HEK293 (cell line): ENCODE data around the gene BMP4.
A peak's percentile ranks its signal among the peaks of the same experiment; 100 is the strongest.

ENCODE experiments used
- CTCF ChIA-PET: fragments of 350-600 bp; formaldehyde crosslinking; extraction: SDS; loops from one replicate; lab custom pipeline; 2021; ENCODE audit warnings: antibody characterized with exemption; lab: Yijun Ruan, JAX
- POLR2A ChIA-PET: fragments of 300-600 bp; formaldehyde crosslinking; extraction: SDS; loops from one replicate; lab custom pipeline; 2020; ENCODE audit warnings: antibody characterized with exemption, inconsistent platforms; lab: Yijun Ruan, JAX
- H3K27ac ChIP-seq: fragments of 200-500 bp; sonication (Bioruptor generic); 2 replicates; pipeline ENCODE4 v1.5.1; 2014; ENCODE audit warnings: low read depth, low read length, control low read depth, inconsistent platforms; ENCODE audit errors: extremely low read depth
- H3K36me3 ChIP-seq, 2 experiments: fragments of 200-500 bp in 1 of 2; sonication (Bioruptor generic) in 1 of 2; 1 replicate in 1 of 2; 2 replicates in 1 of 2; pipeline ENCODE4 v1.5.1; 2014 to 2017; ENCODE audit warnings: inconsistent platforms in 2 of 2, low read length in 2 of 2; ENCODE audit not compliant: control insufficient read depth in 2 of 2, insufficient read depth in 1 of 2
- H3K4me1 ChIP-seq: fragments of 200-500 bp; sonication (Bioruptor generic); 2 replicates; pipeline ENCODE4 v1.5.1; 2014; ENCODE audit warnings: mild to moderate bottlenecking, low read length, inconsistent platforms; ENCODE audit not compliant: control insufficient read depth, insufficient read depth
- H3K4me3 ChIP-seq: 2 replicates; pipeline ENCODE4 v1.5.1; 2011; ENCODE audit warnings: low read depth, mild to moderate bottlenecking, control low read depth, low read length, moderate library complexity
- H3K9me3 ChIP-seq: fragments of 200-500 bp; sonication (Bioruptor generic); 2 replicates; pipeline ENCODE4 v1.5.1; 2014; ENCODE audit warnings: low read depth, low read length, inconsistent platforms; ENCODE audit not compliant: control insufficient read depth, insufficient read depth
- ATF2 ChIP-seq: fragments of 450-650 bp; formaldehyde crosslinking; IDR thresholded peaks from 2 replicates; pipeline ENCODE4 v1.5.1; 2016; ENCODE audit warnings: missing biosample characterization, missing genetic modification characterization, low read depth
- KLF17 ChIP-seq: fragments of 450-650 bp; formaldehyde crosslinking; IDR thresholded peaks from 2 replicates; pipeline ENCODE4 v1.5.1; 2016; ENCODE audit warnings: missing biosample characterization, missing genetic modification characterization
- PRDM10 ChIP-seq: fragments of 450-650 bp; formaldehyde crosslinking; IDR thresholded peaks from 2 replicates; pipeline ENCODE4 v1.5.1; 2016; ENCODE audit warnings: missing biosample characterization, missing genetic modification characterization
- PRDM6 ChIP-seq: fragments of 450-650 bp; formaldehyde crosslinking; IDR thresholded peaks from 2 replicates; pipeline ENCODE4 v1.5.1; 2017; ENCODE audit warnings: missing biosample characterization, missing genetic modification characterization
- SALL2 ChIP-seq: fragments of 450-650 bp; formaldehyde crosslinking; IDR thresholded peaks from 2 replicates; pipeline ENCODE4 v1.5.0; 2017; ENCODE audit warnings: missing biosample characterization, mild to moderate bottlenecking, missing genetic modification characterization, borderline replicate concordance
- TRIM28 ChIP-seq: IDR thresholded peaks from 2 replicates; pipeline ENCODE4 v1.6.1; 2011; ENCODE audit warnings: low read length, control low read depth, borderline replicate concordance
- ZEB2 ChIP-seq: fragments of 450-650 bp; formaldehyde crosslinking; IDR thresholded peaks from 2 replicates; pipeline ENCODE4 v1.5.1; 2016; ENCODE audit warnings: missing biosample characterization, missing genetic modification characterization
- ZNF391 ChIP-seq: fragments of 450-650 bp; formaldehyde crosslinking; IDR thresholded peaks from 2 replicates; pipeline ENCODE4 v1.5.1; 2016; ENCODE audit warnings: low read depth, missing biosample characterization, missing genetic modification characterization, borderline replicate concordance
- ZNF394 ChIP-seq: fragments of 450-650 bp; formaldehyde crosslinking; IDR thresholded peaks from 2 replicates; pipeline ENCODE4 v1.5.1; 2016; ENCODE audit warnings: missing biosample characterization, missing genetic modification characterization, mild to moderate bottlenecking, moderate library complexity, borderline replicate concordance
- ZNF398 ChIP-seq: fragments of 450-650 bp; formaldehyde crosslinking; IDR thresholded peaks from 2 replicates; pipeline ENCODE4 v1.5.1; 2017; ENCODE audit warnings: missing biosample characterization, missing genetic modification characterization
- ZNF560 ChIP-seq: fragments of 450-650 bp; formaldehyde crosslinking; IDR thresholded peaks from 2 replicates; pipeline ENCODE4 v1.5.1; 2017; ENCODE audit warnings: missing biosample characterization, missing genetic modification characterization, borderline replicate concordance
- ZNF580 ChIP-seq: fragments of 450-650 bp; formaldehyde crosslinking; IDR thresholded peaks from 2 replicates; pipeline ENCODE4 v1.5.1; 2016; ENCODE audit warnings: missing biosample characterization, missing genetic modification characterization
- ZNF830 ChIP-seq: fragments of 450-650 bp; IDR thresholded peaks from 2 replicates; pipeline ENCODE4 v1.5.0; 2018; ENCODE audit warnings: missing biosample characterization, missing genetic modification characterization, low read depth, mild to moderate bottlenecking, moderate library complexity

Gene BMP4

GRCh38 chr14:53946071-53946403, 10.6 kb downstream of the BMP4 start (continued):
- no peak for TF ChIP-seq ATF2 (tag by site-specific recombination)

- TF ChIP-seq TRIM28 (0 out of 2 replicates have a peak, but pooled peaks have one; percentile 13), PRDM6 (tag by site-specific recombination) (no peak)
- Histone ChIP-seq H3K4me3 (no peak overlapping the region), H3K4me1 (peaks cover 19% of the 10 kb centered on the region), H3K36me3 (no peaks in the 10 kb centered on the region), H3K27ac (no peak overlapping the region), H3K9me3 (no peaks in the 10 kb centered on the region; the same call in 1 of the 2 replicates)
- ChIA-PET POLR2A (interaction anchor here (0.6 to 2.1 kb wide), 4 partner anchors 10 to 101 kb away, joined by 3 to 5 read pairs (median 4); no protein-coding TSS in a partner anchor), CTCF (interaction anchor here (1.0 kb wide), 1 partner anchor 14 kb away, joined by 3 read pairs; no protein-coding TSS in a partner anchor)
Observed at GRCh38 chr14:53943751-53944083, 12.9 kb downstream of the BMP4 start.

GRCh38 chr14:53942970-53943750, 13.5 kb downstream of the BMP4 start:
- ChIA-PET CTCF (interaction anchor here (1.0 kb wide), 1 partner anchor 13 kb away, joined by 3 read pairs; no protein-coding TSS in a partner anchor), POLR2A (interaction anchor here (0.6 to 2.1 kb wide), 4 partner anchors 10 to 101 kb away, joined by 3 to 5 read pairs (median 4); no protein-coding TSS in a partner anchor)
- Histone ChIP-seq H3K4me3 (no peak overlapping the region), H3K9me3 (no peaks in the 10 kb centered on the region; the same call in 1 of the 2 replicates), H3K27ac (no peak overlapping the region), H3K36me3 (no peaks in the 10 kb centered on the region), H3K4me1 (peaks cover 19% of the 10 kb centered on the region)
- no peak for TF ChIP-seq ZNF391 (tag by site-specific recombination)
- no peak for TF ChIP-seq PRDM10 (tag by site-specific recombination)
- TF ChIP-seq KLF17 (tag by site-specific recombination), result no peak
- TF ChIP-seq ZNF830, result no peak

GRCh38 chr14:53938136-53938837, 18.3 kb downstream of the BMP4 start:
- Histone ChIP-seq H3K27ac (no peak overlapping the region), H3K9me3 (no peaks in the 10 kb centered on the region; the same call in 1 of the 2 replicates), H3K4me3 (no peak overlapping the region)
- POLR2A ChIA-PET, result no interaction called here
- TF ChIP-seq SALL2 (no peak), ZNF560 (tag by site-specific recombination) (no peak), ZNF394 (tag by site-specific recombination) (no peak), ZEB2 (no peak), ZNF398 (tag by site-specific recombination) (no peak), ZNF580 (tag by site-specific recombination) (no peak)
- TF ChIP-seq, all 188 proteins: peak for 0
- Histone ChIP-seq H3K36me3 (no peaks in the 10 kb centered on the region; a peak in 1 of 3 replicates), H3K4me1 (peaks cover 11% of the 10 kb centered on the region)
- CTCF ChIA-PET, result interaction anchor here (0.7 to 3.1 kb wide), 5 partner anchors 8 to 1332 kb away, joined by 3 to 13 read pairs (median 4); no protein-coding TSS in a partner anchor
